HepG2 (cell line): ENCODE results near the gene ADGRL1. TPM values are rescaled to one million over a fixed set of nuclear protein-coding genes. Genes with fewer than 3 reads are reported as not detected.
A peak's percentile ranks its signal among the peaks of the same experiment; 100 is the strongest.

Source experiments
- ATAC-seq: fragments of 200-7000 bp; cut with Tn5 transposase; 3 replicates; pipeline ENCODE4 v1.9.1; 2020; ENCODE audit warnings: mild to moderate bottlenecking, moderate library complexity
- BruUV-seq: library from RNA; stranded (reverse); fragments of 400-500 nt; replicated peaks from 2 replicates; lab custom pipeline; 2021; lab: Mats Ljungman, UMichigan
- CTCF ChIA-PET: fragments of 300-600 bp; formaldehyde crosslinking; extraction: SDS; loops from one replicate; lab custom pipeline; 2021; ENCODE audit warnings: low total read pairs, inconsistent platforms, low intra/inter-chr PET ratio; lab: Yijun Ruan, JAX
- POLR2A ChIA-PET: fragments of 350-600 bp; sonication (Branson Sonifier 250); formaldehyde crosslinking; loops from one replicate; lab custom pipeline; 2020; ENCODE audit warnings: antibody characterized with exemption, inconsistent platforms; lab: Yijun Ruan, JAX
- DNase-seq: peaks from one replicate; pipeline ENCODE4 v3.0.0-alpha.2; 2015; ENCODE audit warnings: low spot score
- FAIRE-seq: peaks from 3 replicates; lab custom pipeline; 2011; peaks lifted over from hg19 to GRCh38; lab: Jason Lieb, UNC
- H2AFZ ChIP-seq: one replicate; pipeline ENCODE4 v1.6.1; 2011; ENCODE audit warnings: low read length, inconsistent platforms
- H3K27ac ChIP-seq: fragments of 300-600 bp; 3 replicates; pipeline ENCODE4 v1.8.0; 2011; ENCODE audit warnings: mixed run types, mild to moderate bottlenecking, mixed read lengths, low read length, inconsistent platforms; ENCODE audit not compliant: insufficient read depth; ENCODE audit errors: extremely low read length
- H3K27me3 ChIP-seq, 2 experiments: fragments of 200-600 bp in 1 of 2; 2 replicates in 1 of 2; 3 replicates in 1 of 2; pipeline versions ENCODE4 v1.6.0 to v1.8.0; 2011; ENCODE audit warnings: low read length in 2 of 2, mild to moderate bottlenecking in 2 of 2, moderate library complexity in 2 of 2, inconsistent platforms in 1 of 2; ENCODE audit not compliant: insufficient read depth in 2 of 2, control insufficient read depth in 1 of 2
- H3K36me3 ChIP-seq, 2 experiments: fragments of 200-600 bp in 1 of 2; replicated peaks in 1 of 2; 2 replicates in 1 of 2; 3 replicates in 1 of 2; pipeline versions ENCODE4 v1.5.1 to v1.8.0; 2011; ENCODE audit warnings: low read length in 2 of 2, inconsistent platforms in 1 of 2; ENCODE audit not compliant: insufficient read depth in 2 of 2, control insufficient read depth in 1 of 2
- H3K4me1 ChIP-seq: 2 replicates; pipeline ENCODE4 v1.5.1; 2012; ENCODE audit warnings: low read length, inconsistent platforms; ENCODE audit not compliant: insufficient read depth
- H3K4me2 ChIP-seq: 2 replicates; pipeline ENCODE4 v1.6.0; 2011; ENCODE audit warnings: low read depth, low read length, inconsistent platforms
- H3K4me3 ChIP-seq, 3 experiments: fragments of 200-600 bp in 1 of 3; sonication (generic), shearing (Covaris generic) in 1 of 3; replicated peaks in 1 of 3; 2 replicates each; pipeline ENCODE4 v1.5.1; 2011 to 2016; ENCODE audit warnings: low read length in 3 of 3, inconsistent platforms in 2 of 3, low read depth in 2 of 3, mild to moderate bottlenecking in 2 of 3, control low read depth in 1 of 3, mixed read lengths in 1 of 3; ENCODE audit not compliant: insufficient read depth in 1 of 3
- H3K79me2 ChIP-seq: one replicate; pipeline ENCODE4 v1.6.1; 2011; ENCODE audit warnings: low read length, inconsistent platforms; ENCODE audit not compliant: insufficient read depth
- H3K9ac ChIP-seq: 2 replicates; pipeline ENCODE4 v1.6.0; 2011; ENCODE audit warnings: mild to moderate bottlenecking, low read depth, low read length, inconsistent platforms; ENCODE audit not compliant: insufficient read depth
- H3K9me3 ChIP-seq: 2 replicates; pipeline ENCODE4 v1.5.1; 2012; ENCODE audit warnings: mild to moderate bottlenecking, low read length
- H4K20me1 ChIP-seq: 2 replicates; pipeline ENCODE4 v1.6.0; 2011; ENCODE audit warnings: inconsistent platforms, mild to moderate bottlenecking, low read length, moderate library complexity; ENCODE audit not compliant: insufficient read depth
- FOXK1 ChIP-seq: sonication (generic); formaldehyde crosslinking; IDR thresholded peaks from 2 replicates; pipeline ENCODE4 v1.4.0; 2020; ENCODE audit warnings: low read depth, missing genetic modification reagents, borderline replicate concordance
- HNRNPH1 ChIP-seq: fragments of 200-400 bp; formaldehyde crosslinking; optimal IDR thresholded peaks from 2 replicates; pipeline ENCODE3; 2017; ENCODE audit warnings: mild to moderate bottlenecking, low read depth, low read length
- SAP130 ChIP-seq: IDR thresholded peaks from 2 replicates; pipeline ENCODE4 v1.6.1; 2016; ENCODE audit warnings: low read depth
- U2AF1 ChIP-seq: fragments of 200-400 bp; formaldehyde crosslinking; optimal IDR thresholded peaks from 2 replicates; pipeline ENCODE3; 2017; ENCODE audit warnings: mild to moderate bottlenecking, low read depth, low read length
- ZNF547 ChIP-seq: sonication (generic); formaldehyde crosslinking; IDR thresholded peaks from 2 replicates; pipeline ENCODE4 v1.5.1; 2020; ENCODE audit warnings: mild to moderate bottlenecking, missing genetic modification reagents
- ZNF614 ChIP-seq: IDR thresholded peaks from 2 replicates; pipeline ENCODE4 v1.6.1; 2018; ENCODE audit warnings: missing biosample characterization, missing genetic modification reagents, inconsistent platforms, borderline replicate concordance
- WGBS: methylation state at CpG from one replicate; pipeline ENCODE4 v1.1.6; 2017; ENCODE audit warnings: low lambda C conversion rate; 5-methylcytosine and 5-hydroxymethylcytosine counted together
- in situ Hi-C: cut with HindIII; loops from 2 replicates; pipeline ENCODE4 v1.10.0; 2017; ENCODE audit warnings: low pct_unique_long_range_greater_than_20kb; ENCODE audit not compliant: extremely low pct_ligation_motif_present
- intact Hi-C: fragments of 100-400 bp; cut with micrococcal nuclease; formaldehyde crosslinking; loops from one replicate; pipeline ENCODE4 v1.10.0; 2022; ENCODE audit not compliant: unreplicated experiment
- polyA plus RNA-seq, 8 experiments: library from polyadenylated mRNA; depleted of rRNA in 3 of 8; stranded (reverse) in 7 of 8; unstranded in 1 of 8; fragments of >200 nt; fragmentation: Illumina TruSeq in 4 of 8; extraction: Trizol in 4 of 8; gene quantifications; 2 replicates each; pipeline versions ENCODE4 v1.2.1 to v1.2.3, GENCODE V29; 2011 to 2016; ENCODE audit warnings: low read depth in 4 of 8, missing spikeins in 1 of 8, mixed read lengths in 1 of 8; ENCODE audit not compliant: insufficient read depth in 1 of 8
- total RNA-seq, 5 experiments: library from RNA; depleted of rRNA; stranded (reverse); fragments of >200 nt; fragmentation: Illumina TruSeq; extraction: Trizol; gene quantifications; 2 replicates each; pipeline ENCODE4 v1.2.3, GENCODE V29; 2016; ENCODE audit warnings: low read depth in 1 of 5
- TF ChIP-seq, protein P1 (sequence below): sonication (generic); formaldehyde crosslinking; IDR thresholded peaks from 2 replicates; pipeline ENCODE4 v1.4.0; 2020; ENCODE audit warnings: missing genetic modification reagents
- TF ChIP-seq, protein P2 (sequence below): sonication (generic); formaldehyde crosslinking; IDR thresholded peaks from 2 replicates; pipeline ENCODE4 v1.9.0; 2021; ENCODE audit warnings: missing genetic modification reagents, mild to moderate bottlenecking, borderline replicate concordance
- TF ChIP-seq, protein P3 (sequence below): sonication (generic); formaldehyde crosslinking; IDR thresholded peaks from 2 replicates; pipeline ENCODE4 v1.5.0; 2020; ENCODE audit warnings: mild to moderate bottlenecking, missing genetic modification reagents
- TF ChIP-seq, protein P4 (sequence below): sonication (generic); formaldehyde crosslinking; IDR thresholded peaks from 2 replicates; pipeline ENCODE4 v1.8.0; 2022; ENCODE audit warnings: mild to moderate bottlenecking, missing genetic modification reagents, moderate library complexity
- TF ChIP-seq, protein P5 (sequence below): sonication (generic); formaldehyde crosslinking; IDR thresholded peaks from 2 replicates; pipeline ENCODE4 v1.5.0; 2020; ENCODE audit warnings: mild to moderate bottlenecking, missing genetic modification reagents, moderate library complexity

The ADGRL1 gene
- total and polyA plus RNA-seq, 2 of the 13 experiments (the other 11 are each of a cell fraction or from before 2014, with no cell fraction given), result 0.49 to 1.7 TPM

DNA sequence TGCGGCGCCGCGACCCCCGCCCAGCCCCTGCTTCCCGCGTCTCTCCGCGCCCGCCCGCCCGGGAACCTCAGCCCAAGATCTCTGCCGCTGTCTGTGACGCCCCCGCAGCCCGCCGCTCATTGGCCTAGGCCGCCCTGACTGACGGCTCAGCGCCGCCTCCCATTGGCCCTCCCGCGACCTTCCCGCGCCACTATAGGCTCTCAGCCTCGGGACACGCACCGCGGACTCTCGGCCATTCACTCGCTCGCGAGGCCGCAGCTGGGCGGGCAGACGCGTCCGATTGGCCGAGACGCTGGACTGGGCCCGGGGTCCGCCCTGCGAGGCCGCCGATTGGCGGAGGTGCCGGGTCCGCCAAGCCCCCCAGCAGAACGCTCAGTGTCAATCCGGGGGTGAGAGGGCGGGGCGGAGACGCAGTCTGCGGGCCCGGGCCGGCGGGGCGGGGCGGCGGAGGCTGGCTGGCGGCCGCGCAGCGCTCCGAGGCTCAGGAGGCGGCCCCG lies 88.3 kb downstream of the ADGRL1 start, which contains the start of gene PRKACA:
Gene PRKACA, minus strand, starts transcription at position 95 of the 497 bp plus-strand sequence. CDS start 215 bp downstream, outside the sequence.
- no CpG with 5 or more reads among the region's 67 CpGs for WGBS
- peak within 1 kb of the TSS; percentile 100 for H3K4me2 ChIP-seq
- ChIA-PET POLR2A (interaction anchor here (0.6 to 2.5 kb wide), 6 partner anchors 18 to 111 kb away, joined by 3 to 21 read pairs (median 6); partner anchors contain the start of genes ASF1B and RFX1), CTCF (interaction anchor here (1.7 kb wide), 1 partner anchor 19 kb away, joined by 6 read pairs; the partner anchor contains the start of gene ASF1B)
- H2AFZ ChIP-seq, result peak within 1 kb of the TSS; percentile 4
- no peaks in the 10 kb centered on the region for H4K20me1 ChIP-seq
- BruUV-seq, result no TSS peak
- intact Hi-C loops (loop anchor here (5.0 kb wide), 1 partner anchor 35 kb away; no protein-coding TSS in a partner anchor), in situ Hi-C loops (no loop called here)
- H3K9me3 ChIP-seq, result no peaks in the 10 kb centered on the region
- ATAC-seq (peak; percentile 91), DNase-seq (peak; percentile 94), FAIRE-seq (no peak)
- peaks cover 12% of the 10 kb centered on the region for H3K79me2 ChIP-seq
- peaks cover 55% of the 10 kb centered on the region for H3K4me1 ChIP-seq
- no peaks in the 10 kb centered on the region; a peak in 1 of 5 replicates for H3K36me3 ChIP-seq
- H3K27ac ChIP-seq, result peak within 1 kb of the TSS; percentile 96
- no peaks in the 10 kb centered on the region; a peak in 1 of 5 replicates for H3K27me3 ChIP-seq
- H3K9ac ChIP-seq, result peak within 1 kb of the TSS; percentile 89
- peak within 1 kb of the TSS; percentile 80 to 89 (median 86) for H3K4me3 ChIP-seq
- TF ChIP-seq, protein P1, sequence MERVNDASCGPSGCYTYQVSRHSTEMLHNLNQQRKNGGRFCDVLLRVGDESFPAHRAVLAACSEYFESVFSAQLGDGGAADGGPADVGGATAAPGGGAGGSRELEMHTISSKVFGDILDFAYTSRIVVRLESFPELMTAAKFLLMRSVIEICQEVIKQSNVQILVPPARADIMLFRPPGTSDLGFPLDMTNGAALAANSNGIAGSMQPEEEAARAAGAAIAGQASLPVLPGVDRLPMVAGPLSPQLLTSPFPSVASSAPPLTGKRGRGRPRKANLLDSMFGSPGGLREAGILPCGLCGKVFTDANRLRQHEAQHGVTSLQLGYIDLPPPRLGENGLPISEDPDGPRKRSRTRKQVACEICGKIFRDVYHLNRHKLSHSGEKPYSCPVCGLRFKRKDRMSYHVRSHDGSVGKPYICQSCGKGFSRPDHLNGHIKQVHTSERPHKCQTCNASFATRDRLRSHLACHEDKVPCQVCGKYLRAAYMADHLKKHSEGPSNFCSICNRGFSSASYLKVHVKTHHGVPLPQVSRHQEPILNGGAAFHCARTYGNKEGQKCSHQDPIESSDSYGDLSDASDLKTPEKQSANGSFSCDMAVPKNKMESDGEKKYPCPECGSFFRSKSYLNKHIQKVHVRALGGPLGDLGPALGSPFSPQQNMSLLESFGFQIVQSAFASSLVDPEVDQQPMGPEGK (CRISPR knock-in tag), result peak; percentile 63; the same call in 1 of the 2 replicates
- TF ChIP-seq, protein P2, sequence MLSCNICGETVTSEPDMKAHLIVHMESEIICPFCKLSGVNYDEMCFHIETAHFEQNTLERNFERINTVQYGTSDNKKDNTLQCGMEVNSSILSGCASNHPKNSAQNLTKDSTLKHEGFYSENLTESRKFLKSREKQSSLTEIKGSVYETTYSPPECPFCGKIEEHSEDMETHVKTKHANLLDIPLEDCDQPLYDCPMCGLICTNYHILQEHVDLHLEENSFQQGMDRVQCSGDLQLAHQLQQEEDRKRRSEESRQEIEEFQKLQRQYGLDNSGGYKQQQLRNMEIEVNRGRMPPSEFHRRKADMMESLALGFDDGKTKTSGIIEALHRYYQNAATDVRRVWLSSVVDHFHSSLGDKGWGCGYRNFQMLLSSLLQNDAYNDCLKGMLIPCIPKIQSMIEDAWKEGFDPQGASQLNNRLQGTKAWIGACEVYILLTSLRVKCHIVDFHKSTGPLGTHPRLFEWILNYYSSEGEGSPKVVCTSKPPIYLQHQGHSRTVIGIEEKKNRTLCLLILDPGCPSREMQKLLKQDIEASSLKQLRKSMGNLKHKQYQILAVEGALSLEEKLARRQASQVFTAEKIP (CRISPR knock-in tag), result no peak
- TF ChIP-seq SAP130 (CRISPR knock-in tag) (peak; percentile 15; the same call in 1 of the 2 replicates), ZNF614 (CRISPR knock-in tag) (no peak), U2AF1 (no peak), HNRNPH1 (no peak), FOXK1 (peak; percentile 28; the same call in 1 of the 2 replicates), ZNF547 (CRISPR knock-in tag) (no peak)
- TF ChIP-seq, protein P3, sequence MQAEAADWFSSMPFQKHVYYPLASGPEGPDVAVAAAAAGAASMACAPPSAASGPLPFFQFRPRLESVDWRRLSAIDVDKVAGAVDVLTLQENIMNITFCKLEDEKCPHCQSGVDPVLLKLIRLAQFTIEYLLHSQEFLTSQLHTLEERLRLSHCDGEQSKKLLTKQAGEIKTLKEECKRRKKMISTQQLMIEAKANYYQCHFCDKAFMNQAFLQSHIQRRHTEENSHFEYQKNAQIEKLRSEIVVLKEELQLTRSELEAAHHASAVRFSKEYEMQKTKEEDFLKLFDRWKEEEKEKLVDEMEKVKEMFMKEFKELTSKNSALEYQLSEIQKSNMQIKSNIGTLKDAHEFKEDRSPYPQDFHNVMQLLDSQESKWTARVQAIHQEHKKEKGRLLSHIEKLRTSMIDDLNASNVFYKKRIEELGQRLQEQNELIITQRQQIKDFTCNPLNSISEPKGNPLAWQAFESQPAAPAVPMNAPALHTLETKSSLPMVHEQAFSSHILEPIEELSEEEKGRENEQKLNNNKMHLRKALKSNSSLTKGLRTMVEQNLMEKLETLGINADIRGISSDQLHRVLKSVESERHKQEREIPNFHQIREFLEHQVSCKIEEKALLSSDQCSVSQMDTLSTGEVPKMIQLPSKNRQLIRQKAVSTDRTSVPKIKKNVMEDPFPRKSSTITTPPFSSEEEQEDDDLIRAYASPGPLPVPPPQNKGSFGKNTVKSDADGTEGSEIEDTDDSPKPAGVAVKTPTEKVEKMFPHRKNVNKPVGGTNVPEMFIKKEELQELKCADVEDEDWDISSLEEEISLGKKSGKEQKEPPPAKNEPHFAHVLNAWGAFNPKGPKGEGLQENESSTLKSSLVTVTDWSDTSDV (CRISPR knock-in tag), result no peak
- TF ChIP-seq, protein P4, sequence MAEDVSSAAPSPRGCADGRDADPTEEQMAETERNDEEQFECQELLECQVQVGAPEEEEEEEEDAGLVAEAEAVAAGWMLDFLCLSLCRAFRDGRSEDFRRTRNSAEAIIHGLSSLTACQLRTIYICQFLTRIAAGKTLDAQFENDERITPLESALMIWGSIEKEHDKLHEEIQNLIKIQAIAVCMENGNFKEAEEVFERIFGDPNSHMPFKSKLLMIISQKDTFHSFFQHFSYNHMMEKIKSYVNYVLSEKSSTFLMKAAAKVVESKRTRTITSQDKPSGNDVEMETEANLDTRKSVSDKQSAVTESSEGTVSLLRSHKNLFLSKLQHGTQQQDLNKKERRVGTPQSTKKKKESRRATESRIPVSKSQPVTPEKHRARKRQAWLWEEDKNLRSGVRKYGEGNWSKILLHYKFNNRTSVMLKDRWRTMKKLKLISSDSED (CRISPR knock-in tag), result no peak
- TF ChIP-seq, protein P5, sequence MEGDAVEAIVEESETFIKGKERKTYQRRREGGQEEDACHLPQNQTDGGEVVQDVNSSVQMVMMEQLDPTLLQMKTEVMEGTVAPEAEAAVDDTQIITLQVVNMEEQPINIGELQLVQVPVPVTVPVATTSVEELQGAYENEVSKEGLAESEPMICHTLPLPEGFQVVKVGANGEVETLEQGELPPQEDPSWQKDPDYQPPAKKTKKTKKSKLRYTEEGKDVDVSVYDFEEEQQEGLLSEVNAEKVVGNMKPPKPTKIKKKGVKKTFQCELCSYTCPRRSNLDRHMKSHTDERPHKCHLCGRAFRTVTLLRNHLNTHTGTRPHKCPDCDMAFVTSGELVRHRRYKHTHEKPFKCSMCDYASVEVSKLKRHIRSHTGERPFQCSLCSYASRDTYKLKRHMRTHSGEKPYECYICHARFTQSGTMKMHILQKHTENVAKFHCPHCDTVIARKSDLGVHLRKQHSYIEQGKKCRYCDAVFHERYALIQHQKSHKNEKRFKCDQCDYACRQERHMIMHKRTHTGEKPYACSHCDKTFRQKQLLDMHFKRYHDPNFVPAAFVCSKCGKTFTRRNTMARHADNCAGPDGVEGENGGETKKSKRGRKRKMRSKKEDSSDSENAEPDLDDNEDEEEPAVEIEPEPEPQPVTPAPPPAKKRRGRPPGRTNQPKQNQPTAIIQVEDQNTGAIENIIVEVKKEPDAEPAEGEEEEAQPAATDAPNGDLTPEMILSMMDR, result no peak
